Measurements from ENCODE around the gene E2F4. TPM values are rescaled to one million over a fixed set of nuclear protein-coding genes. Genes with fewer than 3 reads are reported as not detected.

Gene E2F4
- total RNA-seq, 1 donor from 2014 or later, result 35.3 TPM

DNA sequence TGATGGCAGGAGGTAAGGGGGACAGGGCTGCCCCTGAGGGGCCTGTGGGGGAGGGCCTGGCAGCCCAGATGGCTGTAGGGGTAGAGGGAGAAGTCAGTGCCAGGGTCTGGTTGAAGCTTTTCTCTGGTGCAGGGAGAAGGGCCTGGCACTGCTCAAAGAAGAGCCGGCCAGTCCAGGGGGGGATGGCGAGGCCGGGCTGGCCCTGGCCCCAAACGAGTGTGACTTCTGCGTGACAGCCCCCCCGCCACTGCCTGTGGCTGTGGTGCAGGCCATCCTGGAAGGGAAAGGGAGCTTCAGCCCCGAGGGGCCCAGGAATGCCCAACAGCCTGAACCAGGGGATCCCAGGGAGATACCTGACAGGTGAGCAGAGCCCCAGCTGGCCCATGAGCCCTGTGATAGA lies 24.4 kb upstream of the E2F4 start:
- Histone ChIP-seq H4K20me1 (ENCODE audit: low read depth) (peaks cover 30% of the 10 kb centered on the region), H3K9ac (no peak overlapping the region), H3K27ac (no peak overlapping the region), H3K9me3 (ENCODE audit: low read depth) (no peaks in the 10 kb centered on the region), H3K4me2 (no peak overlapping the region), H3K79me2 (ENCODE audit: low read depth) (no peaks in the 10 kb centered on the region), H3K27me3 (peaks cover 100% of the 10 kb centered on the region), H3F3A (ENCODE audit: low read depth) (peaks cover 24% of the 10 kb centered on the region), H3K4me3 (no peak overlapping the region), H2AFZ (replicated peaks) (no peak overlapping the region), H3K36me3 (no peaks in the 10 kb centered on the region), H3K4me1 (peaks cover 7% of the 10 kb centered on the region)
- Mint-ChIP-seq H3K4me1 (peaks cover 12% of the 10 kb centered on the region), H3K27me3 (ENCODE audit: insufficient read depth, low read depth) (peaks cover 67% of the 10 kb centered on the region), H3K9me3 (no peaks in the 10 kb centered on the region), H3K36me3 (no peaks in the 10 kb centered on the region), H3K27ac (no peak overlapping the region), H3K4me3 (no peak overlapping the region)
- no peak for DNase-seq (ENCODE audit: low spot score)
- TF ChIP-seq, protein P1, sequence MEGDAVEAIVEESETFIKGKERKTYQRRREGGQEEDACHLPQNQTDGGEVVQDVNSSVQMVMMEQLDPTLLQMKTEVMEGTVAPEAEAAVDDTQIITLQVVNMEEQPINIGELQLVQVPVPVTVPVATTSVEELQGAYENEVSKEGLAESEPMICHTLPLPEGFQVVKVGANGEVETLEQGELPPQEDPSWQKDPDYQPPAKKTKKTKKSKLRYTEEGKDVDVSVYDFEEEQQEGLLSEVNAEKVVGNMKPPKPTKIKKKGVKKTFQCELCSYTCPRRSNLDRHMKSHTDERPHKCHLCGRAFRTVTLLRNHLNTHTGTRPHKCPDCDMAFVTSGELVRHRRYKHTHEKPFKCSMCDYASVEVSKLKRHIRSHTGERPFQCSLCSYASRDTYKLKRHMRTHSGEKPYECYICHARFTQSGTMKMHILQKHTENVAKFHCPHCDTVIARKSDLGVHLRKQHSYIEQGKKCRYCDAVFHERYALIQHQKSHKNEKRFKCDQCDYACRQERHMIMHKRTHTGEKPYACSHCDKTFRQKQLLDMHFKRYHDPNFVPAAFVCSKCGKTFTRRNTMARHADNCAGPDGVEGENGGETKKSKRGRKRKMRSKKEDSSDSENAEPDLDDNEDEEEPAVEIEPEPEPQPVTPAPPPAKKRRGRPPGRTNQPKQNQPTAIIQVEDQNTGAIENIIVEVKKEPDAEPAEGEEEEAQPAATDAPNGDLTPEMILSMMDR (IDR thresholded peaks at IDR 0.05), result no peak
- TF ChIP-seq EZH2phosphoT487 (IDR thresholded peaks at IDR 0.05), result no peak
- TF ChIP-seq EZH2 (IDR thresholded peaks at IDR 0.05), result no peak

DNA sequence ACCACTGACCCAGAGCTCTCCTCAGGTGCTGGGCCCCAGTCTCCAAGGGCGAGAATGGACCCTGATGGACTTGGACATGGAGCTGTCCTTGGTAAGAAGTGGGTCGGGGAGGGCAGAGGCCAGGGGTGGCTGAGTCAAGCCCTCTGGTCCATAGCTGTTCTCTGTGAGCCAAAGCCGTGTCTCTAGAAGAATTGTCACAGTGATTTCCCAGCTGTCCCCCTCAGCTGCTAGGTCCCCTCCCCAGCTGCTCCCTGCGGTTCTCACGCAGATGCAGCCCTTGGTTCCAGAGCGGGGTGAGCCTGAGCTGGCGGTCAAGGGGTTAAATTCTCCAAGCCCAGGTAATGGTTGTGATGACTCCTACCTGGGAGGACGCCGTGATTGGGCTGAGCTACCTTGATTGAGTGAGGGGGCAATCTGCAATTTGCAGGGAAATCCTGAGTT lies 22.9 kb upstream of the E2F4 start:
- Mint-ChIP-seq H3K36me3 (no peaks in the 10 kb centered on the region), H3K9me3 (no peaks in the 10 kb centered on the region), H3K27me3 (ENCODE audit: insufficient read depth, low read depth) (peaks cover 76% of the 10 kb centered on the region), H3K27ac (no peak overlapping the region), H3K4me3 (peak overlapping the region; percentile 27), H3K4me1 (peaks cover 23% of the 10 kb centered on the region)
- Histone ChIP-seq H3K4me1 (peaks cover 11% of the 10 kb centered on the region), H3F3A (ENCODE audit: low read depth) (peaks cover 30% of the 10 kb centered on the region), H3K4me3 (no peak overlapping the region), H3K36me3 (no peaks in the 10 kb centered on the region), H2AFZ (replicated peaks) (no peak overlapping the region), H3K4me2 (no peak overlapping the region), H3K27ac (no peak overlapping the region), H3K27me3 (peaks cover 100% of the 10 kb centered on the region), H3K79me2 (ENCODE audit: low read depth) (no peaks in the 10 kb centered on the region), H3K9me3 (ENCODE audit: low read depth) (no peaks in the 10 kb centered on the region), H4K20me1 (ENCODE audit: low read depth) (peaks cover 36% of the 10 kb centered on the region), H3K9ac (no peak overlapping the region)
- DNase-seq (ENCODE audit: low spot score), result no peak
- TF ChIP-seq EZH2phosphoT487 (IDR thresholded peaks at IDR 0.05), result no peak
- TF ChIP-seq EZH2 (IDR thresholded peaks at IDR 0.05), result no peak
- TF ChIP-seq, protein P1 (IDR thresholded peaks at IDR 0.05), result no peak

DNA sequence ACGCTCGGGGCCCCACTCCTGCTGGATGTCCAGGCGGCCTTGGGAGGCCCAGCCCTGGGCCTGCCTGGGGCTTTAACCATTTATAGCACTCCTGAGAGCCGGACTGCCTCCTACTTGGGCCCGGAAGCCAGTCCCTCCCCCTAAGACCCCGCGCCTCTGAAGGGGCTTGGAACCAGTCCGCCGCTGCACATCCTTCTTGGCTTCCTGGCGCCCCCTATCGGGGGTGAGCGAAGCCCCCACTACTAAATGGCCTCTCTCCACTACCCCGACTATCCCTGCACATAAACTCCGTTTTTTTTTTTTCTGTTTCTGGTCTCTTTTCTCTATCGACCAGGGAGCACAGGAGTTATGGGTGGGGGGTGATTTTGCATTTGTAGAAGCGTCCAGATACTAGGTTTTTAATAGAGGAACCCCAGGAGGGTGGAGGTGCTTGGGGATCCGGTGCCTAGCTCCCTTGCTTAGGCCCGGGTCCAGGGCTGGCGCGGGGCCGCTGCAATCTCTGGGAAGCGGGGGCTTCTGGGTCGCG lies 22.2 kb upstream of the E2F4 start:
- TF ChIP-seq EZH2phosphoT487 (IDR thresholded peaks at IDR 0.05) (peak; percentile 43), EZH2 (IDR thresholded peaks at IDR 0.05) (peak; percentile 70)
- TF ChIP-seq, protein P1 (IDR thresholded peaks at IDR 0.05), result peak; percentile 87
- peak overlapping the region; percentile 83 for H2AFZ ChIP-seq (replicated peaks)
- DNase-seq (ENCODE audit: low spot score), result peak; percentile 93
- H3K4me1 ChIP-seq, result peaks cover 11% of the 10 kb centered on the region
- H3K4me1 Mint-ChIP-seq, result peaks cover 23% of the 10 kb centered on the region
- H4K20me1 ChIP-seq (ENCODE audit: low read depth), result peaks cover 36% of the 10 kb centered on the region
- H3K27me3 ChIP-seq, result peaks cover 100% of the 10 kb centered on the region
- H3K4me3 Mint-ChIP-seq, result peak overlapping the region; percentile 86
- peak overlapping the region; percentile 53 for H3K27ac Mint-ChIP-seq
- no peaks in the 10 kb centered on the region for H3K36me3 Mint-ChIP-seq
- H3K36me3 ChIP-seq, result no peaks in the 10 kb centered on the region
- H3K9ac ChIP-seq, result no peak overlapping the region
- no peaks in the 10 kb centered on the region for H3K79me2 ChIP-seq (ENCODE audit: low read depth)
- peaks cover 37% of the 10 kb centered on the region for H3F3A ChIP-seq (ENCODE audit: low read depth)
- H3K9me3 ChIP-seq (ENCODE audit: low read depth), result no peaks in the 10 kb centered on the region
- H3K4me3 ChIP-seq, result peak overlapping the region; percentile 63
- H3K27me3 Mint-ChIP-seq (ENCODE audit: insufficient read depth, low read depth), result peaks cover 73% of the 10 kb centered on the region
- H3K9me3 Mint-ChIP-seq, result no peaks in the 10 kb centered on the region
- H3K27ac ChIP-seq, result no peak overlapping the region
- H3K4me2 ChIP-seq, result peak overlapping the region; percentile 80

Measured in neural progenitor cell (in vitro differentiated cells).